ENCODE results near the gene ADA.

- TF ChIP-seq, protein P1, sequence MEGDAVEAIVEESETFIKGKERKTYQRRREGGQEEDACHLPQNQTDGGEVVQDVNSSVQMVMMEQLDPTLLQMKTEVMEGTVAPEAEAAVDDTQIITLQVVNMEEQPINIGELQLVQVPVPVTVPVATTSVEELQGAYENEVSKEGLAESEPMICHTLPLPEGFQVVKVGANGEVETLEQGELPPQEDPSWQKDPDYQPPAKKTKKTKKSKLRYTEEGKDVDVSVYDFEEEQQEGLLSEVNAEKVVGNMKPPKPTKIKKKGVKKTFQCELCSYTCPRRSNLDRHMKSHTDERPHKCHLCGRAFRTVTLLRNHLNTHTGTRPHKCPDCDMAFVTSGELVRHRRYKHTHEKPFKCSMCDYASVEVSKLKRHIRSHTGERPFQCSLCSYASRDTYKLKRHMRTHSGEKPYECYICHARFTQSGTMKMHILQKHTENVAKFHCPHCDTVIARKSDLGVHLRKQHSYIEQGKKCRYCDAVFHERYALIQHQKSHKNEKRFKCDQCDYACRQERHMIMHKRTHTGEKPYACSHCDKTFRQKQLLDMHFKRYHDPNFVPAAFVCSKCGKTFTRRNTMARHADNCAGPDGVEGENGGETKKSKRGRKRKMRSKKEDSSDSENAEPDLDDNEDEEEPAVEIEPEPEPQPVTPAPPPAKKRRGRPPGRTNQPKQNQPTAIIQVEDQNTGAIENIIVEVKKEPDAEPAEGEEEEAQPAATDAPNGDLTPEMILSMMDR (IDR thresholded peaks at IDR 0.05): no peak
- TF ChIP-seq POLR2AphosphoS5 (IDR thresholded peaks at IDR 0.05) (no peak), EP300 (IDR thresholded peaks at IDR 0.05) (no peak)
Measured at GRCh38 chr20:44622501-44623270, 28.8 kb downstream of the ADA start.
